ENCODE results near the gene RAPGEF1. TPM values are rescaled to one million over a fixed set of nuclear protein-coding genes. Genes with fewer than 3 reads are reported as not detected.
A peak's percentile ranks its signal among the peaks of the same experiment; 100 is the strongest.
"Not testable (repeated sequence)": the region's sequence is repeated elsewhere in the genome, so short reads cannot be mapped to it uniquely, and the experiment has no call there.

RAPGEF1 gene
- total RNA-seq, 2 donors from 2014 or later = 28.6 to 63.8 TPM

DNA sequence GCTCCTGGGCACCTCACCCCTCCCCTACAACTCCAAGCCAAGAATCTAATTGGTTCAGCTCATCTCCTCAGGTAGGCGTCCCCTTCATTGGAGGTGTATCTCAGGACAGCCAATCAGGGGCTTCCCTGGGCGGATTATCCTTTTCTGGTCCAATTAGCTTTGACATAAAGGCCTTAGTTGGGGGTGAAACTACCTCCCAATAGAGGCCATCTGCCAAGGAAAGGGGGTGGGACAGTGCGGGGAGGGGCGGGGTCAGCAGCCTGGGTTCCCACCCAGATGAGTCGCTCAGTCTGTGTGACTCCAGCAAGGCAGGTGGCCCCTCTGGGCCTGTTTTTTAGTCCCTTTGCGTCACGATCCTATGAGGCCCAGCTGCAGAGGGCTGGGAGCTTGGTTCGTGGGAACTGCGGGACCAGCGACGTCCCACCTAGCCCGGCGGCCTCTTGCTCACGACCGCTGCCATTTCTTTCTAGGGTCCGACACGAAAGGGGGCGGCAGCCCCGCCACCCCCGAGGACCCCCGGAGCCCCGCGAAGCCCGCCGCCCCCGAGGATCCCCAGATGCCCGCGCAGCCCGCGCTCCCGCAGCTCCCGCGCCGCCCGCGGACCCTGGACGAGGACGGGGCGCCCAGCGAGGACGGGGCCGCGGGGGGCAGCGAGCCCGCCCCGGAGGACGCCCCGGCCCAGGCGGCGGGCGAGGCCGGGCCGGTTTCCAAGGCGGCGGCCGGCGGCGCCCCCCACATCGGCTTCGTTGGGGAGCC is 185.6 kb downstream of the RAPGEF1 start:
- no peaks in the 10 kb centered on the region for H3K27me3 ChIP-seq (replicated peaks; ENCODE audit: insufficient read depth)
- intact Hi-C loops (cut with DNase I) = no loop called here
- H3K9me3 ChIP-seq = no peaks in the 10 kb centered on the region
- no peak for DNase-seq (ENCODE audit: low spot score)
- H3K4me1 ChIP-seq (replicated peaks) = no peaks in the 10 kb centered on the region
- H3K4me3 ChIP-seq = no peak overlapping the region
- H3K36me3 ChIP-seq = no peaks in the 10 kb centered on the region
- no peak for TF ChIP-seq CTCF (IDR thresholded peaks at IDR 0.05)
- TF ChIP-seq POLR2AphosphoS5 (IDR thresholded peaks at IDR 0.05) = no peak
- TF ChIP-seq POLR2A (IDR thresholded peaks at IDR 0.05) = no peak
- H3K27ac ChIP-seq = no peak overlapping the region
- 58% methylated on average over 55 of the region's 60 CpGs for WGBS

- no peaks in the 10 kb centered on the region for H3K4me1 ChIP-seq (replicated peaks)
- no peak for DNase-seq (ENCODE audit: low spot score)
- no peaks in the 10 kb centered on the region for H3K36me3 ChIP-seq
- H3K9me3 ChIP-seq = no peaks in the 10 kb centered on the region
- no peak for TF ChIP-seq POLR2AphosphoS5 (IDR thresholded peaks at IDR 0.05)
- no peak for TF ChIP-seq POLR2A (IDR thresholded peaks at IDR 0.05)
- no peak for TF ChIP-seq CTCF (IDR thresholded peaks at IDR 0.05)
- intact Hi-C loops (cut with DNase I) = no loop called here
- no peaks in the 10 kb centered on the region for H3K27me3 ChIP-seq (replicated peaks; ENCODE audit: insufficient read depth)
- no peak overlapping the region for H3K4me3 ChIP-seq
- WGBS = 97% methylated on average over 6 of the region's 6 CpGs
- H3K27ac ChIP-seq = no peak overlapping the region
These were observed 187.8 kb downstream of the RAPGEF1 start for GRCh38 chr9:131552030-131552429.

- H3K36me3 ChIP-seq; H3K4me1 ChIP-seq (replicated peaks); DNase-seq (ENCODE audit: low spot score); H3K27me3 ChIP-seq (replicated peaks; ENCODE audit: insufficient read depth); H3K9me3 ChIP-seq; H3K4me3 ChIP-seq; H3K27ac ChIP-seq; intact Hi-C loops (cut with DNase I): not testable (repeated sequence)
- 57% methylated on average over 8 of the region's 8 CpGs for WGBS
These were observed 189.4 kb downstream of the RAPGEF1 start for GRCh38 chr9:131550465-131550864.

- H3K27ac ChIP-seq; DNase-seq (ENCODE audit: low spot score); H3K36me3 ChIP-seq; intact Hi-C loops (cut with DNase I); H3K27me3 ChIP-seq (replicated peaks; ENCODE audit: insufficient read depth); H3K4me3 ChIP-seq; H3K4me1 ChIP-seq (replicated peaks); H3K9me3 ChIP-seq: not testable (repeated sequence)
- WGBS = 97% methylated on average over 10 of the region's 10 CpGs
These were observed 190.7 kb downstream of the RAPGEF1 start for GRCh38 chr9:131549186-131549585.

- WGBS = 3% methylated on average over 41 of the region's 49 CpGs
- Histone ChIP-seq H3K9me3 (no peaks in the 10 kb centered on the region), H3K27me3 (replicated peaks; ENCODE audit: insufficient read depth) (no peaks in the 10 kb centered on the region), H3K4me3 (peak overlapping the region; percentile 27 to 41), H3K36me3 (no peaks in the 10 kb centered on the region), H3K27ac (no peak overlapping the region), H3K4me1 (replicated peaks) (peaks cover 8% of the 10 kb centered on the region)
- DNase-seq (ENCODE audit: low spot score) = peak; percentile 23
- intact Hi-C loops (cut with DNase I) = no loop called here
- TF ChIP-seq POLR2A (IDR thresholded peaks at IDR 0.05) = no peak
- peak in 2 of 4 experiments; percentile 31 to 32 for TF ChIP-seq CTCF (IDR thresholded peaks at IDR 0.05)
- no peak for TF ChIP-seq POLR2AphosphoS5 (IDR thresholded peaks at IDR 0.05)
These were observed 193.4 kb downstream of the RAPGEF1 start for GRCh38 chr9:131546336-131547084.
